GM10847 (cell line): Measurements from ENCODE around the gene BBS12.

Experiments
- POLR2A ChIP-seq: IDR thresholded peaks from 2 replicates; pipeline ENCODE4 v1.6.1; 2011; ENCODE audit not compliant: insufficient read length; ENCODE audit errors: extremely low read depth

Gene BBS12

DNA sequence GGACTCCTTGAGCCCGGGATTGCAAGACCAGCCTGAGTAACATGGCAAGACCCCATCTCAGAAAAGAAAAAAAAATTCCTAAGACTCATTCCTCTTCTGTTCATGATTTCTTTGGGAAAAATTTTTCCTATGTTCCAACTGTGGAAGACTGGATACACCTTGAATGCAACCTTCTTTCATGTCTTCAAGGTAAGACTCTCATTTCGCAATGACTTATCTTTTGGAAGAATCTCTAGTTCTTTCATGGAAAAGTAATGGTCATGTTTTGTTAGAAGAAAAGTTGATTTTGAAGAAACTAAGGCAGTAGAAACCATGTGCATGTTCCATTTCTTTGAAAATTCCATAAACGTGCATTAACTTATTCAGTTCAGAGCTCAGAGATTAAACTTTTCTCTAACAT is 26.0 kb upstream of the BBS12 start:
- TF ChIP-seq POLR2A, result no peak

DNA sequence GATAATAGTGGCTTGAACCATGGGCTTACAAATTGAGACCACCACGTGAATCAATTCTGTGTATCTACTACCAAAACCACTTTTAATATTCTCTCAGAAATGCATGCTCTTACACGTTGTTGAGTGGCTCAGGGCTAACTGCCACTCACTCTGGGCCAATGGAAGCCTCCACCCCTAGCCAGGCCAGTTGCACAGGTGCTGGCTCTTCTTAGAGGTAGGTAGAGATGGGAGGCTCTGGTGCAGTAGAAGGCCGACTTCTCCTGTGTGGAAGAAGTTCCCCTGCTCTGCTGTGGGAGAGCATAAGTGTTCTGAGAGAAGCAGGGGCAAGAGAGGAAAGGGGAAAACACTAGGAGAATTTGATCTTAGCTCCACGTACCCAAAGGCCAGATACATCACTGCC is 25.0 kb upstream of the BBS12 start:
- TF ChIP-seq POLR2A, result no peak

DNA sequence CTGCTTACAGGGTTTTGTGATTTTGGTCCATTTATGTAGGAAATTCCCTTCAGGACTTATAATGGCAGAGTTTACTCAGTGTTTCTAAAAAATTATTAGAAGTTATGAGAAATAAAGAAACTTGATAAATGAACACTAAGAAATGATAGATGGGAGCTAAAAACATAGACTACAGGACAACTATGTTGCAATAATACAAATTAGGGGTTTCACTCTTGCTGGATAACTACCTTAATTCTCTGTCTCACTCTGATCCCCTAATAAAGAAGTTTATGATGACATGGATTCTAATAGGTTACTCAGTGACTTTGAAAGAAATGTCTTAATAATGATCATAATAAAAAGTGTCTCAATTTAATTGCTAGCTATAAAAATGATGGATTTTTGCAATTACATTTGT is 23.3 kb upstream of the BBS12 start:
- no peak for TF ChIP-seq POLR2A

DNA sequence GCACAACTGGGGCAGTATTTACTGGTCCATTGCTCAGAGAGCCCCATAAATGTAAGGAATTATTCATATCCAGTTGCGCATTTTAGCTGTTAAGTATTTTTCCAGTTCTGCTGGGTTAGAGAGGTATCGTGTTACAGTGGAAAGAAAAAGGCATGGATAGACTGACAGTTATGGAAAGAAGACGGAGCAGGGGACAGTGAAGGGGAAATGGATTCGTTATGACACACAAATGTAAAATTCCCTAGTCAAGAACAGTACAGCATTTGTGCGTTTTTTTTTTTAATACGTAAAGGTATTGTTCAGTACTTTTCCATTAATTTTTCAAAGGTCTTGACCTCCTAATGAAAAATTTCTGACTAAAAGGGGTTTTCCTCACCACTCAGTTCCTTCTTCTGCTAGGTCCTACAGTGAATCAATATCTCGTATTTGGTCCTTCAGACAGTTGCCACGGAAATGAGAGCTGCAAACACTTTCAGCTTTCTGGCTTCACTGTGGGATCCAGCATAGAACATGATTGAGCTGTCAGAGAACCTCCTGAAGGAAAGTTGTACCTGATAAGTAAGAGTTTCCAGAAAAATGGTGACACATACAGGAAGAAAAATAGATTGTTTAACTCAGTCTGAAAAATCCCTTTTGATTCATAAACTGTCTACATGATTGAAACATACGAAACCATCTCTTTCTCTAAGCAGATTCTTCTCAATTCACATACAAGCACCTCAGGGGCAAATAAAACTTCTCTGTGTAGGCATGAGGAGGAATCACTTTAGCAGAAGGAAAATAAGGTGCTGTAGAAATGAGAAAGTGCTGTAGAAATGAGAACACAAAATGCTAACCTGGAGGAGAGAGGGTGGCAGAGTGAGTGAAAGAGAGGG is 21.8 kb upstream of the BBS12 start:
- TF ChIP-seq POLR2A, result no peak

DNA sequence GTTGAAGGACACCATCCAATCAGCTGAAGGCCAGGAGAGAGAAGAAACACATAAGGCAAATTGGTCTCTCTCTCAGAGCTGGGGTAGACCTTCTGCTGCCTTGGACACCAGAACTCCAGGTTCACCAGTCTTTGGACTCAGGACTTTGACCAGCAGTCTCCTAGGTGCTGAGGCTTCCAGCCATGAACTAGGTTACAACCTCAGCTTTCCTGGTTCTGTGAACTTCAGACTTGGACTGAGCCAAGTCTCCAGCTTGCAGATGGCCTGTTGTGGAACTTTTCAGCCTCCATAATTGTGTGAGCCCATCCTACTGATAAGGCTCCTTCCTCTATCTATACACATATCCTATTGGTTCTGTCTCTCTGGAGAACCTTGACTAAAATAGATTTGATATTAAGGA is 20.6 kb upstream of the BBS12 start:
- TF ChIP-seq POLR2A, result no peak

DNA sequence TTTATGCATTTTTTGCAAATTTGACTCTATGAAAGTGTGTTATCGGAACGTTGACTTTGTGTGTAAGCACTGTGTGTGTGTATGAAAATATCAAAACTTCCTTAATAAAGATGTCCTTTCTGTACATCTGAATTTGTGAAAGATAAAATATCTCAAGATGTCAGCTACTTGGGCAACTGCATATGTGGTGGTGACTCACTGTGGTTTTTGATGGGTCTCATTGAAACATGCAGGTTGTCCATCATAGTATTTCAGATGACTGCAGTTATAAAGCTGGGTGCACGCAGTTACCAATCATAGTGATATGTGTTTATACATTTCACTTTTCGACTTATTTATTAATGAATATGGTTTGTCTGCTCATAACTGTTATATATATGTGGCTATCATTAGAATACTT is 19.7 kb upstream of the BBS12 start:
- TF ChIP-seq POLR2A, result no peak

DNA sequence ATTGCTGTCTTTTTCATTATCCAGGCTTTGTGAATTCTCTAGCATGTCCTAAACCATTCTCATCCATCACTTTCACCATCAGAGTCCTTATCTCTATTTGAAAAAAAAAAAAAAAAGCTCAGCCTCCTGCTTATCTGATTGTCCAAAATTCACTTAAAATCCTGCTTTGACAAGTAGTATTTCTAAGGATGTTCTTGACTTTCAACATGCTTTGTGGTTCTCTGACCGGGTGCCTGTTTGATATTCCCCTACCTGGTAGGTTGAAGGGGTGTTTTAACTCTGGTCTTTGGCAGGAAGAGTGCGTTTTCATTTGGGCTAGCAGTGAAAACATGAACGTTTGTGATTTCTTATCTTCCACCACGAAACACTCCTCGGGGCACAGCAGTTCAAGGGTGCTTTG is 17.3 kb upstream of the BBS12 start:
- TF ChIP-seq POLR2A, result no peak

DNA sequence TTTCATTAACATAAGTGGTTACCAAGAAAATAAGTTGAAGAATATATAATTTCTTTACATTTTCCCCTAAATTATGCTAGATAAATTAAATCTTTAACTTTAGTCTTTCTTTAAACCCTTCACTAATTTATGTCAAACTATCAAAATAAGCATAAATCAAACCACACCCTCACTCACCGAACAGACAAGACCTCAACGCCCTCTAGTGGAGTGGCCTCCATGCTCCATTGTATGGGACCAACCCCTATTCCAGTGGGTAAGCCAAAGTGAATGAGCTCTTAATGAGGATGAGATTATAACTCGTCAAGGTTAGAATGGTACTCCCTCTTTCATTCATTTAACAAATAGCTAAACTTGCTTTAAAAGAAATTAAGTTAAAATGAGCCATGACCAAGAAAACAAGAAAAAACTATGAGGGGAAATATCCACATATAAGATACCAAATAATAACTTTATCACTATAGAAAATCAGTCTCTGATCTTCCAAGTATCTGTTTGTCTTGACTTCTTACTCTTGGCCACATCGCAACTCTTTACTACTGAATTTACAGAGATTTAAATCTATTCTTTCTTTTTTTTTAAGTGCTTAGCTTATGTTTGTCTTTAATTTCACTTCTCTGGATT is 15.6 kb upstream of the BBS12 start:
- no peak for TF ChIP-seq POLR2A

DNA sequence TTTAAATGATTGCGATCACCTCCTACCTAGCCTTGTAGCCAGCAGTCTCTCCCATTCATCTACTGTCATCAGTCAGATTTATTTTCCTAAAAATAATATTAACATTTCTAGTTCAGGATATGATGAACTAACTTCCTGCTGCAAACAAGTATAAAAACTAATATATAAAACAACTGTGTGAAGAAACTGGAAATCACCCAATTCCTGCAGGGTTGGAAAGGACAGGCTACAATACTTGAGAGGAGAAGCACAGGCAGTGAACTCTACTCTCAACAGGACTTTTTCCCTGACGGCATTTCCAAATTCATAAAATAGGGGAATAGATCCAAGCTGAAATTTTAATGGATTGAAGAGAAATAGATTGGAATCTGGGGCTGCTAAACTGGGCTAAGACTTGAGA is 14.2 kb upstream of the BBS12 start:
- no peak for TF ChIP-seq POLR2A

DNA sequence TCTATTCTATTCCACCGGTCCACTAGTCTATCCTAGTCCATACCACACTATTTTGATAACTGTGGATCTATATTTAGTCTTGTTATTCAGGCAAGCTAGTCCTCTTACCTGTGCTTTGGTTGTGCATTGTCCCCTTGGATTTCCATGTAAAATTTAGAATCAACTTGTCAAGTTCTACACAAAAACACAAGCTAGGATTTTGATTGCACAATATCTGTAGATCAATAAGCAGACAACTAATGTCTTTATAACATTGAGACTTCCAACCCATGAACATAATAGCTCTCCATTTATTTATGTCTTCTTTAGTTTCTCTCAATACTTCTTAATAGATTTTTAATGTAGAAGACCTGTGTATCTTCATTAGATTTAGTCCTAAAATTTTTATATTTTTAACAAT is 10.2 kb upstream of the BBS12 start:
- no peak for TF ChIP-seq POLR2A

- no peak for TF ChIP-seq POLR2A
These were observed 3.6 kb upstream of the BBS12 start for GRCh38 chr4:122728856-122729255.

DNA sequence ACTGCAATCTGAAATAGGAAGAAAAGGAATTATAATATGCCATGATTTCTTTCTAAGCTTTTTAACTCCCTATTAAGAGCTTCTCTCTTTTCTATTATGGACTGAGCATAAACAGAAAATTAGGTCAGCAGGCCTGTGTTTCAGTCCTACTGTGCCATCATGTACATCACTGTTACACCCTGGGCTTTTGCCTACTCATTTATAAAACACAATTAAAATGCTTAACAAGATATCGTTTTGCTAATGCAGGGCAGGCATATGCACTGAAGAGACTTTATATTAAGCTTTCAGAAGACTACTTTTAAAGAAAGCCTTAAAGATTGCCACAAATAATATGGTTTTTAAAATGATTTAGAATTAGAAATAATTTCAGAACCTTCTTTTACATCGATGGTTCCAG is 828 bp upstream of the BBS12 start:
- no peak for TF ChIP-seq POLR2A

DNA sequence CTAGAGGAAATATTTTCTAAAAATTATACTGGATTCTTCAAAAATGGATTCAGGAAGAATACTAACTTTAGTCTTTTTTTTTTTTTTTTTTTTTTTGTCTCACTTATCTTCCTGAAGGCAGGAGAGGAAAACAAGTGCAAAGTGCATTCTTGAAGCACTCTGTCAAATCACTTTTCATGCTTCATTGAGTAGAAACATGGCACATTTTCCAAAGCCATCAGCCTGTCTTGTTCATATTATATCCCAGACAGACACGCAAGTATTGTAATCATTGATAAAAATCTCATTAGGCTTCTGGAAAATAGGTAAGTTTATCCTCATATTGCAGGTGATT is 1.2 kb downstream of the BBS12 start:
- TF ChIP-seq POLR2A, result no peak

DNA sequence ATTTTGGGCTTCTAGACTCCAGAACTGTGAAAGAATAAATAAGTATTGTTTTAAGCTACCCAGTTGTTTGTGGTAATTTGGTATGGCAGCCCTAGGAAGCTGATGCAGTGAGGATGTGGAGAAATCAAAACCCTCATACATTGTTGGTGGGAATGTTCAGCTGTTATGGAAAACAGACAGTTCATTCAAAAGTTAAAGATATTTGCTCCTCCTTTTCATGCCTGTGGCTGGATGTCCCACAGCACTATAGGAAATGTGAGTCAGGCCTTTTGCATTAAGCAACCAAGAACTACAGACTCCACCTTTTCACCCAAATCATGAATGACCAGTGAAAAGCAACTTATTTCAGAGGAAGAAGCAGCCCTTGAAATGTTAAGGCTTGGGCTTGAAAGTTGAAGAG is 6.7 kb downstream of the BBS12 start:
- TF ChIP-seq POLR2A, result no peak

DNA sequence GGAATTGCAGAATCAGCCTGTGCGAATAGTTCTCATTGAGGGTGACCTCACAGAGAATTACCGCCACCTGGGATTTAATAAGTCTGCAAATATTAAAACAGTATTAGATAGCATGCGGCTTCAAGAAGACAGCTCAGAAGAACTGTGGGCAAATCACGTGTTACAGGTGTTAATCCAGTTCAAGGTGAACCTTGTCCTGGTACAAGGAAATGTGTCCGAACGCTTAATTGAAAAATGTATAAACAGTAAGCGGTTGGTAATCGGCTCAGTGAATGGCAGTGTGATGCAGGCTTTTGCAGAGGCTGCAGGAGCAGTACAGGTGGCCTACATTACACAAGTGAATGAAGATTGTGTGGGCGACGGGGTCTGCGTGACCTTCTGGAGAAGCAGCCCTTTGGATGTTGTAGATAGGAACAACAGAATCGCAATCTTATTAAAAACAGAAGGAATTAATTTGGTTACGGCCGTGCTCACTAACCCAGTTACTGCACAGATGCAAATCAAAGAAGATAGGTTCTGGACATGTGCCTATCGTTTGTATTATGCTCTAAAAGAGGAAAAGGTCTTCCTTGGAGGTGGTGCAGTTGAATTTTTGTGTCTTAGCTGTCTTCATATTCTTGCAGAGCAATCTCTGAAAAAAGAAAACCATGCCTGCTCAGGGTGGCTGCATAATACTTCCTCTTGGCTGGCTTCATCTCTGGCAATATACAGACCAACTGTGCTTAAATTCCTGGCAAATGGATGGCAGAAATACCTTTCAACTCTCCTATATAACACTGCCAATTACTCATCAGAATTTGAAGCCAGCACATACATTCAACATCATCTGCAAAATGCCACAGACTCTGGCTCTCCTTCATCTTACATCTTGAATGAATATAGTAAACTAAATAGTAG is 10.7 kb downstream of the BBS12 start:
- no peak for TF ChIP-seq POLR2A

- TF ChIP-seq POLR2A, result no peak
These were observed 11.7 kb downstream of the BBS12 start for GRCh38 chr4:122744229-122744628.
